Hepatocyte (in vitro differentiated cells): ENCODE data around the gene C6orf132. TPM values are rescaled to one million over a fixed set of nuclear protein-coding genes. Genes with fewer than 3 reads are reported as not detected.

ENCODE experiments used
- DNase-seq: peaks from one replicate; pipeline ENCODE4 v3.0.0-alpha.2; 2016; ENCODE audit warnings: low spot score
- H2AFZ ChIP-seq: fragments of 200-600 bp; sonication (generic); 2 replicates; pipeline ENCODE4 v1.6.0; 2016; ENCODE audit warnings: antibody characterized with exemption, mild to moderate bottlenecking
- H3K27ac ChIP-seq: fragments of 200-600 bp; sonication (generic); 2 replicates; pipeline ENCODE4 v1.5.1; 2016; ENCODE audit warnings: mild to moderate bottlenecking
- H3K27me3 ChIP-seq: fragments of 200-600 bp; sonication (generic); 2 replicates; pipeline ENCODE4 v1.6.1; 2016
- H3K36me3 ChIP-seq: fragments of 200-600 bp; sonication (generic); replicated peaks from 2 replicates; pipeline ENCODE4 v1.5.1; 2016; ENCODE audit warnings: low read depth; ENCODE audit not compliant: insufficient read depth
- H3K4me1 ChIP-seq: fragments of 200-600 bp; sonication (generic); 2 replicates; pipeline ENCODE4 v1.5.1; 2016; ENCODE audit warnings: mild to moderate bottlenecking, moderate library complexity; ENCODE audit not compliant: insufficient read depth
- H3K4me2 ChIP-seq: fragments of 200-600 bp; sonication (generic); 2 replicates; pipeline ENCODE4 v1.6.0; 2016
- H3K4me3 ChIP-seq: fragments of 200-600 bp; sonication (generic); 2 replicates; pipeline ENCODE4 v1.5.1; 2016; ENCODE audit warnings: mild to moderate bottlenecking
- H3K79me2 ChIP-seq: fragments of 200-600 bp; sonication (generic); 2 replicates; pipeline ENCODE4 v1.6.0; 2017; ENCODE audit warnings: mild to moderate bottlenecking
- H3K9me2 ChIP-seq: fragments of 200-600 bp; sonication (generic); replicated peaks from 2 replicates; pipeline ENCODE4 v1.6.0; 2017; ENCODE audit warnings: mild to moderate bottlenecking; ENCODE audit not compliant: insufficient read depth
- H3K9me3 ChIP-seq: fragments of 200-600 bp; sonication (generic); 2 replicates; pipeline ENCODE4 v1.5.1; 2016; ENCODE audit warnings: low read depth, mild to moderate bottlenecking
- H4K20me1 ChIP-seq: fragments of 200-600 bp; sonication (generic); 2 replicates; pipeline ENCODE4 v1.6.0; 2016; ENCODE audit warnings: mild to moderate bottlenecking; ENCODE audit not compliant: insufficient read depth, poor library complexity, severe bottlenecking
- EZH2 ChIP-seq: fragments of 200-600 bp; sonication (generic); IDR thresholded peaks from 2 replicates; pipeline ENCODE4 v1.6.1; 2016; ENCODE audit warnings: antibody characterized with exemption, mild to moderate bottlenecking, borderline replicate concordance
- EZH2phosphoT487 ChIP-seq: fragments of 200-600 bp; sonication (generic); IDR thresholded peaks from one replicate; pipeline ENCODE4 v1.6.1; 2018; ENCODE audit warnings: antibody characterized with exemption, mild to moderate bottlenecking, low read depth, moderate library complexity; ENCODE audit not compliant: unreplicated experiment, severe bottlenecking
- WGBS: methylation state at CpG from one replicate; pipeline ENCODE4 v1.1.6; 2016; ENCODE audit warnings: low lambda C conversion rate; ENCODE audit errors: missing lambda C conversion rate; 5-methylcytosine and 5-hydroxymethylcytosine counted together
- polyA plus RNA-seq: library from polyadenylated mRNA; unstranded; fragments of >200 nt; fragmentation: Nextera tagmentation; extraction: Ambion mirVana; gene quantifications from 2 replicates; pipeline ENCODE4 v1.2.1, GENCODE V29; 2016
- total RNA-seq: library from RNA; depleted of rRNA; stranded (reverse); fragments of >200 nt; gene quantifications from 2 replicates; pipeline ENCODE4 v1.2.3, GENCODE V29; 2014
- TF ChIP-seq, protein P1 (sequence below): fragments of 200-600 bp; sonication (generic); IDR thresholded peaks from 2 replicates; pipeline ENCODE4 v1.5.1; 2016; ENCODE audit warnings: antibody characterized with exemption, mild to moderate bottlenecking; ENCODE audit not compliant: poor library complexity

The C6orf132 gene
- total and polyA plus RNA-seq, 2 experiments from 2014 or later = 10.5 to 12.5 TPM

DNA sequence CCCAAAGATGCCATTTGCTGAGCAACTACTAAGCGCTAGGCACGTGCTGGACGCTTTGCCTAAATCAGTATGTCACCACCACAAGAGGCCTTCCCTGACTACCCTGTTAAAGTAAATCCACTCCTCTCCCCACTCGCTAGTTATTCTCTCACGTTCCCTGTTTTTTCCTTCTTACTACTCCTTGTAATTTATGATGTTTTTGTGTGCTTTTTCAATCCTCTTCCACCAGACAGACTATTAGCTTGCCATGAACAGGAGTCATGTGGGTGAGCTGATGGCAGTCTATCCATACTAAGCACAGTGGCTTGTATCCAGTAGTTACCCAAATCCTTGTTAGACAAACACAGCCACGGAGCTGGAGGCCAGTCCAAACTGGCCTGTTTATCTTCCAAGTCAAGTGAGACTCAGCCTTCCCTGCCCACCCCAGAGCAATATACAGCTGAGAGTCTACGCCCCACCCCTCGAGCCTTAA lies 41.2 kb downstream of the C6orf132 start:
- Histone ChIP-seq H3K4me2 (no peak overlapping the region), H3K4me1 (peaks cover 56% of the 10 kb centered on the region), H4K20me1 (no peaks in the 10 kb centered on the region), H3K27ac (peak overlapping the region; percentile 92), H3K9me3 (no peaks in the 10 kb centered on the region), H3K4me3 (no peak overlapping the region), H2AFZ (no peak overlapping the region), H3K36me3 (no peaks in the 10 kb centered on the region), H3K27me3 (no peaks in the 10 kb centered on the region), H3K79me2 (no peaks in the 10 kb centered on the region), H3K9me2 (no peaks in the 10 kb centered on the region)
- peak; percentile 78 for DNase-seq
- TF ChIP-seq EZH2 (no peak), EZH2phosphoT487 (no peak)
- TF ChIP-seq, protein P1, sequence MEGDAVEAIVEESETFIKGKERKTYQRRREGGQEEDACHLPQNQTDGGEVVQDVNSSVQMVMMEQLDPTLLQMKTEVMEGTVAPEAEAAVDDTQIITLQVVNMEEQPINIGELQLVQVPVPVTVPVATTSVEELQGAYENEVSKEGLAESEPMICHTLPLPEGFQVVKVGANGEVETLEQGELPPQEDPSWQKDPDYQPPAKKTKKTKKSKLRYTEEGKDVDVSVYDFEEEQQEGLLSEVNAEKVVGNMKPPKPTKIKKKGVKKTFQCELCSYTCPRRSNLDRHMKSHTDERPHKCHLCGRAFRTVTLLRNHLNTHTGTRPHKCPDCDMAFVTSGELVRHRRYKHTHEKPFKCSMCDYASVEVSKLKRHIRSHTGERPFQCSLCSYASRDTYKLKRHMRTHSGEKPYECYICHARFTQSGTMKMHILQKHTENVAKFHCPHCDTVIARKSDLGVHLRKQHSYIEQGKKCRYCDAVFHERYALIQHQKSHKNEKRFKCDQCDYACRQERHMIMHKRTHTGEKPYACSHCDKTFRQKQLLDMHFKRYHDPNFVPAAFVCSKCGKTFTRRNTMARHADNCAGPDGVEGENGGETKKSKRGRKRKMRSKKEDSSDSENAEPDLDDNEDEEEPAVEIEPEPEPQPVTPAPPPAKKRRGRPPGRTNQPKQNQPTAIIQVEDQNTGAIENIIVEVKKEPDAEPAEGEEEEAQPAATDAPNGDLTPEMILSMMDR = no peak
- 74% methylated on average over 8 of the region's 8 CpGs for WGBS

DNA sequence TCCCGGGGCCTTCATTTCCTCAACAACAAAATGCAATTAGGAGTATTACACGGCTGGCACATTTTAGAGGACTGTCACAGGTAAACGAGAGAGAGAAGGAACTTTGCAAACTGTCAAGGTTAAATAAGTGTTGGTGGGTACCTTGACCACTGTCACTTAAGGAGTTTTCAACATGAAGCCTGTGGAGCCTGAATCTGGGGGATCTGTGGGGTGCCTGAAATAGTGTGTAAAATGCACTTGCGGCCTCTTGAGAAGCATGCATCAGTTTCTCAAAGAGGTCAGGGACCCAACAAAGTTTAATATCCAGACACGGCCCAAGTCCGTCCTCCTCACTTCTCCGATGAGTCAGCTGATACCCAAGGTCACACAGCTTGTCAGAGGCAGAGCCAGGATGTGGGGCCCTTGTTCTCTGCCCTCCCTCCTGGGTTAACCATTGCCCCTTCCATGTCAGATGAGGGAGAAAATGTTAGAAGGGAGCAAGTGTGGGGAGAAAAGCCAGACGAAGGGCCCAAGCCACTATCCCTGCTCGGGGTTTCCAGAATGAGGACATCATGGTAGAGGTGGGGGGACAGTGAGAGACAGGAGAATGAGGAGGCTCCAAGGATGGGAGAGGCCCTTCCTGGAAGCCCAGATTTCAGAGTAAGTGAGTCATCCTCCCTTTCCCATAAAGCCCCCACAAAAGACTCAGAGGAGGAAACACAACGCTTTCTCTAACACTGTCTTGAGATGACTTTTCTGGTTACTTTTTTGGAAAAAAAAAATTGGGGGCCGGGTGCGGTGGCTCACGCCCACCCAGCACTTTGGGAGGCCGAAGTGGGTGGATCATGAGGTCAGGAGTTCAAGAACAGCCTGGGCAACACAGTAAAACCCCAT lies 42.2 kb downstream of the C6orf132 start:
- Histone ChIP-seq H3K4me1 (peaks cover 53% of the 10 kb centered on the region), H3K4me3 (no peak overlapping the region), H3K36me3 (no peaks in the 10 kb centered on the region), H3K79me2 (no peaks in the 10 kb centered on the region), H3K9me2 (no peaks in the 10 kb centered on the region), H3K4me2 (peak overlapping the region; percentile 15), H2AFZ (no peak overlapping the region), H4K20me1 (no peaks in the 10 kb centered on the region), H3K9me3 (no peaks in the 10 kb centered on the region), H3K27ac (peak overlapping the region; percentile 92), H3K27me3 (no peaks in the 10 kb centered on the region)
- WGBS = 64% methylated on average over 14 of the region's 14 CpGs
- TF ChIP-seq, protein P1 = no peak
- TF ChIP-seq EZH2phosphoT487 = no peak
- TF ChIP-seq EZH2 = no peak
- DNase-seq = peak; percentile 65

DNA sequence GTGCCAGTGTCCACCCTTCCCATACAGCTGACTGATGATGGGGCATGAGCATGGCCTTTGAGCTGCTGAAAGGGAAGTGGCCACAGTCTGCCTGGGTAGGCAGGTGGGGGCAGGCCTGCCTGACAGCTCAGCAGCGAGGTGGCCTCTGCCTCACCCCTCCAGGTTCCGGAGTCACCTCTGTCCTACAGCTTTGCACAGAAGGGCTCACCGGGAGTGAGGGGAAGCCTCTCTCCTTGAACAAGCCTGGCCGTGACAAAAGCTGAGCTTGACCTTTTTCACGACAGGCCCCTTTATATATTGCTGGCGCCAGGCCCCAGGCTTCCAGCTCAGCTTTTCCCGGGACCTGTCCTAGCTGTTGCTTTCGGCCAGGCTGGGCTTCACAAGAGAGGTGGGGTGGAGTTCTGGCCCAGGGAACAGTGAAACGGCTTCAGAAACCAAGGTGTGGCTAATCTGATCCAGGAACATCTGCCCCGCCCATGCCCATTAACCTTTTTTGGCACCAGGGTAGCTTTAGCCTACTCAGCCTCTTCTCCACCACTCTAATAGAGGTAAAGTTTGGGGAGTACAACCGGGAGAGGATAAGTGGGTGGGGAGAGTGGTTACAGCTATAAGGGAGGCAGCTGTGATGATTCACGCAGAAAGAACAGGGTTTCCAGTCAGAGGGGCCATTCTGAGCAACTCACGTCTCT lies 42.9 kb downstream of the C6orf132 start:
- peaks cover 50% of the 10 kb centered on the region for H3K4me1 ChIP-seq
- TF ChIP-seq EZH2 = no peak
- TF ChIP-seq, protein P1 = no peak
- TF ChIP-seq EZH2phosphoT487 = no peak
- H3K4me2 ChIP-seq = peak overlapping the region; percentile 15
- no peak overlapping the region for H2AFZ ChIP-seq
- no peaks in the 10 kb centered on the region for H3K36me3 ChIP-seq
- H3K27me3 ChIP-seq = no peaks in the 10 kb centered on the region
- H4K20me1 ChIP-seq = no peaks in the 10 kb centered on the region
- WGBS = 52% methylated on average over 13 of the region's 13 CpGs
- no peak overlapping the region for H3K4me3 ChIP-seq
- H3K9me2 ChIP-seq = no peaks in the 10 kb centered on the region
- H3K79me2 ChIP-seq = no peaks in the 10 kb centered on the region
- H3K9me3 ChIP-seq = no peaks in the 10 kb centered on the region
- peak; percentile 59 for DNase-seq
- H3K27ac ChIP-seq = peak overlapping the region; percentile 92
